Measurements from ENCODE around the gene ST3GAL5. TPM values are rescaled to one million over a fixed set of nuclear protein-coding genes. Genes with fewer than 3 reads are reported as not detected.

The ST3GAL5 gene
- total RNA-seq, 1 donor from 2014 or later = 7.7 TPM

- no peak for DNase-seq
- ATAC-seq = no peak
- intact Hi-C loops (cut with micrococcal nuclease) = no loop called here
These were observed 16.1 kb downstream of the ST3GAL5 start for GRCh38 chr2:85872536-85873161.

GRCh38 chr2:85871494-85872164, 17.2 kb downstream of the ST3GAL5 start:
- DNase-seq (no peak), ATAC-seq (no peak)
- intact Hi-C loops (cut with micrococcal nuclease) = no loop called here

- intact Hi-C loops (cut with micrococcal nuclease) = no loop called here
These were observed 20.0 kb downstream of the ST3GAL5 start for GRCh38 chr2:85868822-85869221.

GRCh38 chr2:85867556-85868292, 21.1 kb downstream of the ST3GAL5 start:
- ATAC-seq (no peak), DNase-seq (no peak)
- intact Hi-C loops (cut with micrococcal nuclease) = no loop called here

More at GRCh38 chr2:85868822-85869221, 20.0 kb downstream of the ST3GAL5 start:
- no peak for ATAC-seq
- no peak for DNase-seq

GRCh38 chr2:85867121-85867520, 21.7 kb downstream of the ST3GAL5 start:
- no peak for DNase-seq
- no peak for ATAC-seq
- intact Hi-C loops (cut with micrococcal nuclease) = no loop called here

- no peak for ATAC-seq
- DNase-seq = no peak
- intact Hi-C loops (cut with micrococcal nuclease) = no loop called here
These were observed 22.6 kb downstream of the ST3GAL5 start for GRCh38 chr2:85866165-85866659.

- DNase-seq (no peak), ATAC-seq (no peak)
- intact Hi-C loops (cut with micrococcal nuclease) = no loop called here
These were observed 23.1 kb downstream of the ST3GAL5 start for GRCh38 chr2:85865539-85866164.

- intact Hi-C loops (cut with micrococcal nuclease) = no loop called here
- ATAC-seq (no peak), DNase-seq (no peak)
These were observed 24.1 kb downstream of the ST3GAL5 start for GRCh38 chr2:85864654-85865053.

- intact Hi-C loops (cut with micrococcal nuclease) = no loop called here
- DNase-seq (no peak), ATAC-seq (no peak)
These were observed 26.4 kb downstream of the ST3GAL5 start for GRCh38 chr2:85862426-85862825.

- intact Hi-C loops (cut with micrococcal nuclease) = no loop called here
- ATAC-seq = no peak
- DNase-seq = no peak
These were observed 27.1 kb downstream of the ST3GAL5 start for GRCh38 chr2:85861650-85862049.

GRCh38 chr2:85861180-85861579, 27.6 kb downstream of the ST3GAL5 start:
- DNase-seq (no peak), ATAC-seq (no peak)
- intact Hi-C loops (cut with micrococcal nuclease) = no loop called here

- DNase-seq = no peak
- no peak for ATAC-seq
- intact Hi-C loops (cut with micrococcal nuclease) = no loop called here
These were observed 29.9 kb downstream of the ST3GAL5 start for GRCh38 chr2:85858841-85859240.

- DNase-seq (no peak), ATAC-seq (no peak)
- intact Hi-C loops (cut with micrococcal nuclease) = no loop called here
These were observed 33.9 kb downstream of the ST3GAL5 start for GRCh38 chr2:85854897-85855296.

GRCh38 chr2:85854166-85854509, 34.7 kb downstream of the ST3GAL5 start:
- intact Hi-C loops (cut with micrococcal nuclease) = no loop called here
- ATAC-seq = no peak

GRCh38 chr2:85853499-85854165, 35.2 kb downstream of the ST3GAL5 start:
- intact Hi-C loops (cut with micrococcal nuclease) = no loop called here
- ATAC-seq (peak; percentile 16), DNase-seq (no peak)

More at GRCh38 chr2:85854166-85854509, 34.7 kb downstream of the ST3GAL5 start:
- no peak for DNase-seq

GRCh38 chr2:85852937-85853498, 35.8 kb downstream of the ST3GAL5 start:
- ATAC-seq (peak; percentile 67), DNase-seq (peak; percentile 44)
- intact Hi-C loops (cut with micrococcal nuclease) = no loop called here

GRCh38 chr2:85852152-85852840, 36.5 kb downstream of the ST3GAL5 start:
- ATAC-seq = no peak
- intact Hi-C loops (cut with micrococcal nuclease) = no loop called here

More at GRCh38 chr2:85852152-85852840, 36.5 kb downstream of the ST3GAL5 start:
- DNase-seq = no peak

All from left ventricle myocardium superior (tissue), 1 donor.